GM21423 (cell line): Measurements from ENCODE around the gene PTPN20.

Experiments
- ATAC-seq: cut with Tn5 transposase; IDR thresholded peaks from one replicate; pipeline ENCODE4 v1.9.1; 2021; ENCODE audit warnings: mild to moderate bottlenecking, moderate library complexity; ENCODE audit not compliant: unreplicated experiment

The PTPN20 gene

GRCh38 chr10:47031901-47032465 is 120.8 kb downstream of the PTPN20 start:
- ATAC-seq = no peak

GRCh38 chr10:47033081-47033480 is 121.9 kb downstream of the PTPN20 start:
- ATAC-seq = no peak

- no peak for ATAC-seq
These were observed 122.5 kb downstream of the PTPN20 start for GRCh38 chr10:47033541-47034270.

- ATAC-seq = no peak
These were observed 123.3 kb downstream of the PTPN20 start for GRCh38 chr10:47034441-47035051.

- ATAC-seq = no peak
These were observed 124.1 kb downstream of the PTPN20 start for GRCh38 chr10:47035171-47035818.

- ATAC-seq = no peak
These were observed 124.7 kb downstream of the PTPN20 start for GRCh38 chr10:47035819-47036337.

- no peak for ATAC-seq
These were observed 125.5 kb downstream of the PTPN20 start for GRCh38 chr10:47036771-47037170.

- ATAC-seq = no peak
These were observed 126.6 kb downstream of the PTPN20 start for GRCh38 chr10:47037654-47038425.

- ATAC-seq = no peak
These were observed 127.8 kb downstream of the PTPN20 start for GRCh38 chr10:47038881-47039561.

GRCh38 chr10:47039562-47039913 is 128.3 kb downstream of the PTPN20 start:
- no peak for ATAC-seq

- no peak for ATAC-seq
These were observed 128.8 kb downstream of the PTPN20 start for GRCh38 chr10:47040041-47040491.

GRCh38 chr10:47040681-47041080 is 129.5 kb downstream of the PTPN20 start:
- no peak for ATAC-seq

GRCh38 chr10:47041396-47042198 is 130.4 kb downstream of the PTPN20 start:
- ATAC-seq = no peak

- ATAC-seq = no peak
These were observed 130.9 kb downstream of the PTPN20 start for GRCh38 chr10:47042199-47042473.

GRCh38 chr10:47042780-47043750 is 131.8 kb downstream of the PTPN20 start:
- ATAC-seq = no peak

- no peak for ATAC-seq
These were observed 132.8 kb downstream of the PTPN20 start for GRCh38 chr10:47043928-47044538.

GRCh38 chr10:47044741-47045140 is 133.5 kb downstream of the PTPN20 start:
- no peak for ATAC-seq

GRCh38 chr10:47045331-47045861 is 134.2 kb downstream of the PTPN20 start:
- no peak for ATAC-seq
